Activated CD8-positive, alpha-beta memory T cell treated with anti-CD3 and anti-CD28 coated beads, Interleukin-2, amount 10 ng/mL, durations not matched to agents 7 days and 5 days (primary cell): ENCODE measurements around the gene LRPPRC. TPM values are rescaled to one million over a fixed set of nuclear protein-coding genes. Genes with fewer than 3 reads are reported as not detected.
"Not testable (repeated sequence)": the region's sequence is repeated elsewhere in the genome, so short reads cannot be mapped to it uniquely, and the experiment has no call there.

Experiments
- ATAC-seq: fragments of 150-1000 bp; cut with Tn5 transposase; one replicate; pipeline ENCODE4 v1.10.0; 2021; ENCODE audit warnings: moderate library complexity
- CTCF ChIA-PET: fragments of 350-600 bp; sonication (Branson Sonifier 250); formaldehyde crosslinking; loops from one replicate; lab custom pipeline; 2021; ENCODE audit warnings: antibody characterized with exemption; lab: Charles Lee
- DNase-seq: peaks from one replicate; pipeline ENCODE4 v3.0.0-alpha.2; 2020
- H3K27ac Mint-ChIP-seq: one replicate; pipeline ENCODE4 v1.8.0; 2021; ENCODE audit warnings: mild to moderate bottlenecking, mixed read lengths
- H3K27me3 Mint-ChIP-seq: one replicate; pipeline ENCODE4 v1.8.0; 2021; ENCODE audit warnings: mixed read lengths
- H3K36me3 Mint-ChIP-seq: one replicate; pipeline ENCODE4 v1.8.0; 2021; ENCODE audit warnings: mild to moderate bottlenecking, mixed read lengths
- H3K4me1 Mint-ChIP-seq: one replicate; pipeline ENCODE4 v1.8.0; 2021; ENCODE audit warnings: mixed read lengths
- H3K4me3 Mint-ChIP-seq: one replicate; pipeline ENCODE4 v1.8.0; 2021; ENCODE audit warnings: mild to moderate bottlenecking, moderate library complexity, mixed read lengths
- H3K9me3 Mint-ChIP-seq: one replicate; pipeline ENCODE4 v1.8.0; 2022; ENCODE audit warnings: low read depth, mixed read lengths
- total RNA-seq, 2 experiments: library from RNA; stranded (reverse); gene quantifications; one replicate each; pipeline ENCODE4 v1.2.3, GENCODE V29; 2021

The LRPPRC gene
- total RNA-seq, 2 experiments from 2014 or later = 70.0 to 103 TPM

- CTCF ChIA-PET = no interaction called here
- Mint-ChIP-seq H3K27ac (no peak overlapping the region), H3K4me1 (peaks cover 22% of the 10 kb centered on the region), H3K27me3 (no peaks in the 10 kb centered on the region), H3K9me3 (no peaks in the 10 kb centered on the region), H3K4me3 (no peak overlapping the region), H3K36me3 (peaks cover 39% of the 10 kb centered on the region)
- ATAC-seq = no peak
- no peak for DNase-seq
These were observed 64.5 kb downstream of the LRPPRC start for GRCh38 chr2:43931293-43931692.

- no peaks in the 10 kb centered on the region for H3K27me3 Mint-ChIP-seq
- DNase-seq (no peak), ATAC-seq (peak; percentile 82)
- CTCF ChIA-PET = interaction anchor here (0.6 to 0.9 kb wide), 2 partner anchors 9 to 21 kb away, joined by 3 read pairs; no protein-coding TSS in a partner anchor
- peaks cover 35% of the 10 kb centered on the region for H3K36me3 Mint-ChIP-seq
- H3K27ac Mint-ChIP-seq = peak overlapping the region; percentile 88
- H3K4me1 Mint-ChIP-seq = peaks cover 18% of the 10 kb centered on the region
- peak overlapping the region; percentile 77 for H3K4me3 Mint-ChIP-seq
- H3K9me3 Mint-ChIP-seq = no peaks in the 10 kb centered on the region
These were observed 68.3 kb downstream of the LRPPRC start for GRCh38 chr2:43927442-43927841.

- peaks cover 18% of the 10 kb centered on the region for H3K4me1 Mint-ChIP-seq
- no peak for DNase-seq
- CTCF ChIA-PET = interaction anchor here (0.7 kb wide), 1 partner anchor 10 kb away, joined by 3 read pairs; no protein-coding TSS in a partner anchor
- H3K27ac Mint-ChIP-seq = no peak overlapping the region
- H3K27me3 Mint-ChIP-seq = no peaks in the 10 kb centered on the region
- no peak overlapping the region for H3K4me3 Mint-ChIP-seq
- no peak for ATAC-seq
- H3K36me3 Mint-ChIP-seq = peaks cover 33% of the 10 kb centered on the region
- no peaks in the 10 kb centered on the region for H3K9me3 Mint-ChIP-seq
These were observed 70.4 kb downstream of the LRPPRC start for GRCh38 chr2:43925431-43925830.

GRCh38 chr2:43924463-43924862 lies 71.3 kb downstream of the LRPPRC start:
- Mint-ChIP-seq H3K4me1 (peaks cover 14% of the 10 kb centered on the region), H3K36me3 (peaks cover 26% of the 10 kb centered on the region), H3K27me3 (no peaks in the 10 kb centered on the region), H3K4me3 (no peak overlapping the region), H3K9me3 (no peaks in the 10 kb centered on the region), H3K27ac (no peak overlapping the region)
- ATAC-seq (no peak), DNase-seq (no peak)
- CTCF ChIA-PET = interaction anchor here (0.7 kb wide), 1 partner anchor 11 kb away, joined by 3 read pairs; no protein-coding TSS in a partner anchor

- H3K27me3 Mint-ChIP-seq, H3K27ac Mint-ChIP-seq, H3K4me3 Mint-ChIP-seq, H3K4me1 Mint-ChIP-seq, H3K9me3 Mint-ChIP-seq, ATAC-seq, DNase-seq: not testable (repeated sequence)
- H3K36me3 Mint-ChIP-seq = peaks cover 44% of the 10 kb centered on the region
- CTCF ChIA-PET = interaction anchor here (1.1 kb wide), 1 partner anchor 33 kb away, joined by 3 read pairs; no protein-coding TSS in a partner anchor
These were observed 84.5 kb downstream of the LRPPRC start for GRCh38 chr2:43911136-43911790.

- Mint-ChIP-seq H3K27me3 (no peaks in the 10 kb centered on the region), H3K4me1 (peaks cover 6% of the 10 kb centered on the region), H3K36me3 (peaks cover 52% of the 10 kb centered on the region), H3K27ac (no peak overlapping the region), H3K9me3 (no peaks in the 10 kb centered on the region), H3K4me3 (no peak overlapping the region)
- no peak for DNase-seq
- ATAC-seq = no peak
- CTCF ChIA-PET = interaction anchor here (2.4 kb wide), 1 partner anchor 29 kb away, joined by 8 read pairs; no protein-coding TSS in a partner anchor
These were observed 89.2 kb downstream of the LRPPRC start for GRCh38 chr2:43906448-43907109.

GRCh38 chr2:43905871-43906270 lies 89.9 kb downstream of the LRPPRC start:
- ATAC-seq (no peak), DNase-seq (no peak)
- Mint-ChIP-seq H3K27ac (no peak overlapping the region), H3K9me3 (no peaks in the 10 kb centered on the region), H3K36me3 (peaks cover 48% of the 10 kb centered on the region), H3K4me3 (no peak overlapping the region), H3K4me1 (peaks cover 4% of the 10 kb centered on the region), H3K27me3 (no peaks in the 10 kb centered on the region)
- CTCF ChIA-PET = interaction anchor here (2.4 kb wide), 1 partner anchor 28 kb away, joined by 8 read pairs; no protein-coding TSS in a partner anchor

- H3K27me3 Mint-ChIP-seq = no peaks in the 10 kb centered on the region
- no peak overlapping the region for H3K27ac Mint-ChIP-seq
- peaks cover 48% of the 10 kb centered on the region for H3K36me3 Mint-ChIP-seq
- H3K9me3 Mint-ChIP-seq = no peaks in the 10 kb centered on the region
- H3K4me1 Mint-ChIP-seq = peaks cover 4% of the 10 kb centered on the region
- DNase-seq (no peak), ATAC-seq (no peak)
- CTCF ChIA-PET = interaction anchor here (2.2 to 2.4 kb wide), 2 partner anchors 10 to 27 kb away, joined by 5 to 8 read pairs; no protein-coding TSS in a partner anchor
- no peak overlapping the region for H3K4me3 Mint-ChIP-seq
These were observed 90.4 kb downstream of the LRPPRC start for GRCh38 chr2:43905371-43905803.

- no peak overlapping the region for H3K4me3 Mint-ChIP-seq
- CTCF ChIA-PET = interaction anchor here (1.2 kb wide), 1 partner anchor 16 kb away, joined by 3 read pairs; no protein-coding TSS in a partner anchor
- H3K36me3 Mint-ChIP-seq = peaks cover 39% of the 10 kb centered on the region
- no peak for DNase-seq
- no peaks in the 10 kb centered on the region for H3K9me3 Mint-ChIP-seq
- no peak for ATAC-seq
- H3K27me3 Mint-ChIP-seq = no peaks in the 10 kb centered on the region
- no peaks in the 10 kb centered on the region for H3K4me1 Mint-ChIP-seq
- no peak overlapping the region for H3K27ac Mint-ChIP-seq
These were observed 96.2 kb downstream of the LRPPRC start for GRCh38 chr2:43899589-43899988.

GRCh38 chr2:43898838-43899346 lies 96.9 kb downstream of the LRPPRC start:
- H3K4me3 Mint-ChIP-seq = no peak overlapping the region
- peaks cover 38% of the 10 kb centered on the region for H3K36me3 Mint-ChIP-seq
- H3K27me3 Mint-ChIP-seq = no peaks in the 10 kb centered on the region
- H3K4me1 Mint-ChIP-seq = no peaks in the 10 kb centered on the region
- H3K27ac Mint-ChIP-seq = no peak overlapping the region
- H3K9me3 Mint-ChIP-seq = no peaks in the 10 kb centered on the region
- DNase-seq = no peak
- no peak for ATAC-seq
- CTCF ChIA-PET = interaction anchor here (1.2 kb wide), 1 partner anchor 15 kb away, joined by 3 read pairs; no protein-coding TSS in a partner anchor

- H3K27ac Mint-ChIP-seq = no peak overlapping the region
- CTCF ChIA-PET = interaction anchor here (1.2 kb wide), 1 partner anchor 15 kb away, joined by 3 read pairs; no protein-coding TSS in a partner anchor
- no peaks in the 10 kb centered on the region for H3K9me3 Mint-ChIP-seq
- no peak for DNase-seq
- H3K36me3 Mint-ChIP-seq = peaks cover 43% of the 10 kb centered on the region
- H3K4me1 Mint-ChIP-seq = no peaks in the 10 kb centered on the region
- H3K27me3 Mint-ChIP-seq = no peaks in the 10 kb centered on the region
- no peak overlapping the region for H3K4me3 Mint-ChIP-seq
- no peak for ATAC-seq
These were observed 97.5 kb downstream of the LRPPRC start for GRCh38 chr2:43898134-43898837.

GRCh38 chr2:43897492-43897891 lies 98.3 kb downstream of the LRPPRC start:
- Mint-ChIP-seq H3K27ac (no peak overlapping the region), H3K4me3 (no peak overlapping the region), H3K36me3 (peaks cover 43% of the 10 kb centered on the region), H3K4me1 (no peaks in the 10 kb centered on the region), H3K27me3 (no peaks in the 10 kb centered on the region), H3K9me3 (no peaks in the 10 kb centered on the region)
- CTCF ChIA-PET = no interaction called here
- no peak for ATAC-seq
- no peak for DNase-seq

- Mint-ChIP-seq H3K27ac (no peak overlapping the region), H3K4me3 (no peak overlapping the region), H3K9me3 (no peaks in the 10 kb centered on the region), H3K27me3 (no peaks in the 10 kb centered on the region), H3K36me3 (peaks cover 48% of the 10 kb centered on the region), H3K4me1 (no peaks in the 10 kb centered on the region)
- DNase-seq = no peak
- ATAC-seq = no peak
- CTCF ChIA-PET = no interaction called here
These were observed 98.9 kb downstream of the LRPPRC start for GRCh38 chr2:43896906-43897305.
